IMR-90 (cell line): ENCODE results near the gene ZNF793. TPM values are rescaled to one million over a fixed set of nuclear protein-coding genes. Genes with fewer than 3 reads are reported as not detected.

Experiments
- ATAC-seq: fragments of 200-7000 bp; cut with Tn5 transposase; 2 replicates; pipeline ENCODE4 v1.9.1; 2020; ENCODE audit warnings: low read depth, mild to moderate bottlenecking, moderate library complexity
- BruUV-seq: library from RNA; stranded (reverse); fragments of 400-500 nt; replicated peaks from 2 replicates; lab custom pipeline; 2021; lab: Mats Ljungman, UMichigan
- CTCF ChIA-PET: fragments of 300-600 bp; formaldehyde crosslinking; extraction: SDS; loops from one replicate; lab custom pipeline; 2021; ENCODE audit warnings: antibody characterized with exemption; lab: Yijun Ruan, JAX
- POLR2A ChIA-PET: fragments of 300-600 bp; sonication (Branson Sonifier 250); formaldehyde crosslinking; loops from one replicate; lab custom pipeline; 2022; ENCODE audit warnings: antibody characterized with exemption; ENCODE audit not compliant: unreplicated experiment; lab: Charles Lee
- DNase-seq: peaks from one replicate; pipeline ENCODE4 v3.0.0; 2013
- H2AFZ ChIP-seq: replicated peaks from 2 replicates; pipeline ENCODE3; 2013; ENCODE audit warnings: low read length, mild to moderate bottlenecking; ENCODE audit not compliant: poor library complexity
- H2AK5ac ChIP-seq: 2 replicates; pipeline ENCODE4 v1.6.1; 2013; ENCODE audit warnings: low read depth, low read length, inconsistent platforms
- H2AK9ac ChIP-seq: replicated peaks from 2 replicates; pipeline ENCODE3; 2013; ENCODE audit warnings: mild to moderate bottlenecking, low read depth, low read length, moderate library complexity; ENCODE audit not compliant: poor library complexity
- H2BK120ac ChIP-seq: 2 replicates; pipeline ENCODE4 v1.6.1; 2013; ENCODE audit warnings: low read depth, low read length, inconsistent platforms
- H2BK15ac ChIP-seq: 3 replicates; pipeline ENCODE4 v1.6.1; 2013; ENCODE audit warnings: low read depth, low read length, inconsistent platforms
- H2BK20ac ChIP-seq: 2 replicates; pipeline ENCODE4 v1.6.1; 2013; ENCODE audit warnings: low read depth, mild to moderate bottlenecking, inconsistent platforms, low read length, moderate library complexity
- H2BK5ac ChIP-seq: 2 replicates; pipeline ENCODE4 v1.6.1; 2013; ENCODE audit warnings: mild to moderate bottlenecking, low read depth, low read length, inconsistent platforms; ENCODE audit not compliant: poor library complexity, severe bottlenecking
- H3K14ac ChIP-seq: replicated peaks from 2 replicates; pipeline ENCODE4 v1.6.1; 2013; ENCODE audit warnings: low read depth, low read length, inconsistent platforms
- H3K18ac ChIP-seq: 2 replicates; pipeline ENCODE4 v1.6.1; 2013; ENCODE audit warnings: low read depth, low read length, control low read depth
- H3K23ac ChIP-seq: 2 replicates; pipeline ENCODE4 v1.6.1; 2013; ENCODE audit warnings: low read depth, low read length, inconsistent platforms
- H3K27ac ChIP-seq: 2 replicates; pipeline ENCODE4 v1.5.1; 2013; ENCODE audit warnings: mild to moderate bottlenecking, control low read depth, low read length; ENCODE audit not compliant: insufficient read depth
- H3K27me3 ChIP-seq: 2 replicates; pipeline ENCODE4 v1.6.1; 2013; ENCODE audit warnings: low read length; ENCODE audit not compliant: control insufficient read depth, insufficient read depth
- H3K36me3 ChIP-seq: 2 replicates; pipeline ENCODE4 v1.6.1; 2013; ENCODE audit warnings: low read length, mixed read lengths; ENCODE audit not compliant: control insufficient read depth, insufficient read depth
- H3K4ac ChIP-seq: 2 replicates; pipeline ENCODE4 v1.6.1; 2013; ENCODE audit warnings: low read depth, low read length, inconsistent platforms
- H3K4me1 ChIP-seq: 2 replicates; pipeline ENCODE4 v1.6.1; 2013; ENCODE audit warnings: low read length, mixed read lengths; ENCODE audit not compliant: control insufficient read depth, insufficient read depth
- H3K4me2 ChIP-seq: 2 replicates; pipeline ENCODE4 v1.6.1; 2013; ENCODE audit warnings: low read depth, mild to moderate bottlenecking, control low read depth, low read length, moderate library complexity
- H3K4me3 ChIP-seq: 2 replicates; pipeline ENCODE4 v1.5.1; 2013; ENCODE audit warnings: low read depth, mild to moderate bottlenecking, control low read depth, low read length, moderate library complexity; ENCODE audit not compliant: insufficient read depth
- H3K56ac ChIP-seq: 2 replicates; pipeline ENCODE4 v1.6.1; 2013; ENCODE audit warnings: low read length, inconsistent platforms; ENCODE audit not compliant: insufficient read depth; ENCODE audit errors: extremely low read depth
- H3K79me1 ChIP-seq, 2 experiments: 2 replicates each; pipeline ENCODE4 v1.6.1; 2013; ENCODE audit warnings: low read length in 2 of 2, inconsistent platforms in 1 of 2, low read depth in 1 of 2
- H3K9ac ChIP-seq: 2 replicates; pipeline ENCODE4 v1.6.1; 2013; ENCODE audit warnings: low read depth, low read length, control low read depth
- H3K9me1 ChIP-seq: 2 replicates; pipeline ENCODE4 v1.6.1; 2013; ENCODE audit warnings: low read length, inconsistent platforms; ENCODE audit not compliant: insufficient read depth
- H3K9me3 ChIP-seq: 2 replicates; pipeline ENCODE4 v1.6.1; 2013; ENCODE audit warnings: low read length; ENCODE audit not compliant: control insufficient read depth, insufficient read depth
- H4K20me1 ChIP-seq: 2 replicates; pipeline ENCODE4 v1.6.1; 2013; ENCODE audit warnings: low read length, inconsistent platforms; ENCODE audit not compliant: insufficient read depth
- H4K5ac ChIP-seq: 2 replicates; pipeline ENCODE4 v1.6.1; 2013; ENCODE audit warnings: mild to moderate bottlenecking, low read depth, low read length, control low read depth
- H4K8ac ChIP-seq, 2 experiments: 2 replicates each; pipeline ENCODE4 v1.6.1; 2013; ENCODE audit warnings: low read depth in 2 of 2, low read length in 2 of 2, control low read depth in 1 of 2, inconsistent platforms in 1 of 2
- H4K91ac ChIP-seq: 2 replicates; pipeline ENCODE4 v1.6.1; 2013; ENCODE audit warnings: low read depth, low read length, inconsistent platforms; ENCODE audit not compliant: insufficient read depth
- CEBPB ChIP-seq: IDR thresholded peaks from 2 replicates; pipeline ENCODE4 v1.6.1; 2012; ENCODE audit warnings: low read depth, low read length, improper control_type of control experiment
- CHD1 ChIP-seq: IDR thresholded peaks from 2 replicates; pipeline ENCODE4 v1.6.1; 2012; ENCODE audit warnings: low read depth, low read length, improper control_type of control experiment
- ELK1 ChIP-seq: fragments of 150-350 bp; IDR thresholded peaks from 2 replicates; pipeline ENCODE4 v1.6.1; 2016; ENCODE audit warnings: low read depth, mild to moderate bottlenecking, low read length, moderate library complexity, borderline replicate concordance
- MAFK ChIP-seq: IDR thresholded peaks from 2 replicates; pipeline ENCODE4 v1.6.1; 2012; ENCODE audit warnings: low read depth, low read length, improper control_type of control experiment
- MAZ ChIP-seq: IDR thresholded peaks from 2 replicates; pipeline ENCODE4 v1.6.1; 2012; ENCODE audit warnings: low read depth, mild to moderate bottlenecking, low read length, improper control_type of control experiment, moderate library complexity, borderline replicate concordance
- NFE2L2 ChIP-seq: fragments of 150-350 bp; IDR thresholded peaks from 2 replicates; pipeline ENCODE4 v1.6.1; 2016; ENCODE audit warnings: low read depth, mild to moderate bottlenecking, low read length
- POLR2A ChIP-seq: IDR thresholded peaks from 2 replicates; pipeline ENCODE4 v1.6.1; 2012; ENCODE audit warnings: mild to moderate bottlenecking, low read depth, low read length
- WGBS, 2 experiments: methylation state at CpG; one replicate each; pipeline versions ENCODE4 v1.1.5 to v1.1.7; 2013; ENCODE audit warnings: missing lambda C conversion rate in 2 of 2; ENCODE audit not compliant: insufficient read length in 1 of 2; ENCODE audit errors: extremely low coverage in 2 of 2; 5-methylcytosine and 5-hydroxymethylcytosine counted together
- dilution Hi-C: fragments of 300-500 bp; cut with HindIII; formaldehyde crosslinking; loops from one replicate; pipeline ENCODE4 v1.14.3; 2018; ENCODE audit warnings: low sequenced_read_pairs; ENCODE audit not compliant: unreplicated experiment
- in situ Hi-C: fragments of 300-500 bp; cut with MboI; formaldehyde crosslinking; loops from 3 replicates; pipeline ENCODE4 v1.14.3; 2019; ENCODE audit warnings: low sequenced_read_pairs, inconsistent platforms, mixed read lengths
- intact Hi-C: fragments of 100-400 bp; cut with micrococcal nuclease; formaldehyde crosslinking; loops from 2 replicates; pipeline ENCODE4 v1.10.0; 2022
- polyA plus RNA-seq, 3 experiments: library from polyadenylated mRNA; depleted of rRNA; stranded (reverse); fragments of >200 nt; gene quantifications; 2 replicates each; pipeline ENCODE4 v1.2.3, GENCODE V29; 2012; ENCODE audit warnings: low replicate concordance in 1 of 3
- total RNA-seq: library from RNA; depleted of rRNA; stranded (reverse); fragments of >200 nt; gene quantifications from 2 replicates; pipeline ENCODE4 v1.2.3, GENCODE V29; 2012
- TF ChIP-seq, protein P1 (sequence below): fragments of 150-350 bp; IDR thresholded peaks from 2 replicates; pipeline ENCODE4 v1.6.1; 2017; ENCODE audit warnings: mild to moderate bottlenecking, antibody characterized with exemption, low read length, low read depth

Gene ZNF793
- total and polyA plus RNA-seq, 2 of the 4 experiments (the other 2 are of a cell fraction): 0.50 to 0.72 TPM

GRCh38 chr19:37519890-37520289 is 13.2 kb downstream of the ZNF793 start:
- Histone ChIP-seq H2AFZ (no peak overlapping the region), H3K27ac (no peak overlapping the region), H3K9me1 (no peaks in the 10 kb centered on the region), H2AK9ac (no peak overlapping the region), H3K4me3 (no peak overlapping the region), H3K27me3 (no peaks in the 10 kb centered on the region), H2BK20ac (no peak overlapping the region), H3K18ac (no peak overlapping the region), H2AK5ac (no peak overlapping the region), H4K91ac (no peak overlapping the region), H3K4ac (no peak overlapping the region), H3K56ac (no peak overlapping the region), H2BK15ac (no peak overlapping the region), H3K4me1 (no peaks in the 10 kb centered on the region), H3K36me3 (no peaks in the 10 kb centered on the region), H4K8ac (no peak overlapping the region), H3K79me1 (no peaks in the 10 kb centered on the region), H4K20me1 (no peaks in the 10 kb centered on the region), H3K23ac (no peak overlapping the region), H3K4me2 (no peak overlapping the region), H4K5ac (no peak overlapping the region), H3K9me3 (peaks cover 30% of the 10 kb centered on the region), H3K14ac (no peak overlapping the region), H2BK5ac (no peak overlapping the region), H3K9ac (no peak overlapping the region), H2BK120ac (no peak overlapping the region)
- dilution Hi-C loops: no loop called here
- BruUV-seq: no TSS peak
- in situ Hi-C loops: no loop called here
- ATAC-seq (no peak), DNase-seq (peak; percentile 28)
- ChIA-PET CTCF (no interaction called here), POLR2A (no interaction called here)
- no CpG with 5 or more reads among the region's 2 CpGs for WGBS, 2 experiments
- intact Hi-C loops: no loop called here
- TF ChIP-seq CEBPB: no peak
- no peak for TF ChIP-seq NFE2L2
- TF ChIP-seq ELK1: no peak
- TF ChIP-seq, protein P1, sequence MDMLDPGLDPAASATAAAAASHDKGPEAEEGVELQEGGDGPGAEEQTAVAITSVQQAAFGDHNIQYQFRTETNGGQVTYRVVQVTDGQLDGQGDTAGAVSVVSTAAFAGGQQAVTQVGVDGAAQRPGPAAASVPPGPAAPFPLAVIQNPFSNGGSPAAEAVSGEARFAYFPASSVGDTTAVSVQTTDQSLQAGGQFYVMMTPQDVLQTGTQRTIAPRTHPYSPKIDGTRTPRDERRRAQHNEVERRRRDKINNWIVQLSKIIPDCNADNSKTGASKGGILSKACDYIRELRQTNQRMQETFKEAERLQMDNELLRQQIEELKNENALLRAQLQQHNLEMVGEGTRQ: no peak
- TF ChIP-seq MAZ: no peak
- TF ChIP-seq POLR2A: no peak
- TF ChIP-seq CHD1: no peak
- TF ChIP-seq MAFK: no peak
